IMR-90 (cell line): ENCODE measurements around the gene KIF16B. TPM values are rescaled to one million over a fixed set of nuclear protein-coding genes. Genes with fewer than 3 reads are reported as not detected.

Experiments used
- ATAC-seq: fragments of 200-7000 bp; cut with Tn5 transposase; 2 replicates; pipeline ENCODE4 v1.9.1; 2020; ENCODE audit warnings: low read depth, mild to moderate bottlenecking, moderate library complexity
- BruUV-seq: library from RNA; stranded (reverse); fragments of 400-500 nt; replicated peaks from 2 replicates; lab custom pipeline; 2021; lab: Mats Ljungman, UMichigan
- CTCF ChIA-PET: fragments of 300-600 bp; formaldehyde crosslinking; extraction: SDS; loops from one replicate; lab custom pipeline; 2021; ENCODE audit warnings: antibody characterized with exemption; lab: Yijun Ruan, JAX
- POLR2A ChIA-PET: fragments of 300-600 bp; sonication (Branson Sonifier 250); formaldehyde crosslinking; loops from one replicate; lab custom pipeline; 2022; ENCODE audit warnings: antibody characterized with exemption; ENCODE audit not compliant: unreplicated experiment; lab: Charles Lee
- DNase-seq: peaks from one replicate; pipeline ENCODE4 v3.0.0; 2013
- H2AFZ ChIP-seq: replicated peaks from 2 replicates; pipeline ENCODE3; 2013; ENCODE audit warnings: low read length, mild to moderate bottlenecking; ENCODE audit not compliant: poor library complexity
- H2AK5ac ChIP-seq: 2 replicates; pipeline ENCODE4 v1.6.1; 2013; ENCODE audit warnings: low read depth, low read length, inconsistent platforms
- H2AK9ac ChIP-seq: replicated peaks from 2 replicates; pipeline ENCODE3; 2013; ENCODE audit warnings: mild to moderate bottlenecking, low read depth, low read length, moderate library complexity; ENCODE audit not compliant: poor library complexity
- H2BK120ac ChIP-seq: 2 replicates; pipeline ENCODE4 v1.6.1; 2013; ENCODE audit warnings: low read depth, low read length, inconsistent platforms
- H2BK15ac ChIP-seq: 3 replicates; pipeline ENCODE4 v1.6.1; 2013; ENCODE audit warnings: low read depth, low read length, inconsistent platforms
- H2BK20ac ChIP-seq: 2 replicates; pipeline ENCODE4 v1.6.1; 2013; ENCODE audit warnings: low read depth, mild to moderate bottlenecking, inconsistent platforms, low read length, moderate library complexity
- H2BK5ac ChIP-seq: 2 replicates; pipeline ENCODE4 v1.6.1; 2013; ENCODE audit warnings: mild to moderate bottlenecking, low read depth, low read length, inconsistent platforms; ENCODE audit not compliant: poor library complexity, severe bottlenecking
- H3K14ac ChIP-seq: replicated peaks from 2 replicates; pipeline ENCODE4 v1.6.1; 2013; ENCODE audit warnings: low read depth, low read length, inconsistent platforms
- H3K18ac ChIP-seq: 2 replicates; pipeline ENCODE4 v1.6.1; 2013; ENCODE audit warnings: low read depth, low read length, control low read depth
- H3K23ac ChIP-seq: 2 replicates; pipeline ENCODE4 v1.6.1; 2013; ENCODE audit warnings: low read depth, low read length, inconsistent platforms
- H3K27ac ChIP-seq: 2 replicates; pipeline ENCODE4 v1.5.1; 2013; ENCODE audit warnings: mild to moderate bottlenecking, control low read depth, low read length; ENCODE audit not compliant: insufficient read depth
- H3K27me3 ChIP-seq: 2 replicates; pipeline ENCODE4 v1.6.1; 2013; ENCODE audit warnings: low read length; ENCODE audit not compliant: control insufficient read depth, insufficient read depth
- H3K36me3 ChIP-seq: 2 replicates; pipeline ENCODE4 v1.6.1; 2013; ENCODE audit warnings: low read length, mixed read lengths; ENCODE audit not compliant: control insufficient read depth, insufficient read depth
- H3K4ac ChIP-seq: 2 replicates; pipeline ENCODE4 v1.6.1; 2013; ENCODE audit warnings: low read depth, low read length, inconsistent platforms
- H3K4me1 ChIP-seq: 2 replicates; pipeline ENCODE4 v1.6.1; 2013; ENCODE audit warnings: low read length, mixed read lengths; ENCODE audit not compliant: control insufficient read depth, insufficient read depth
- H3K4me2 ChIP-seq: 2 replicates; pipeline ENCODE4 v1.6.1; 2013; ENCODE audit warnings: low read depth, mild to moderate bottlenecking, control low read depth, low read length, moderate library complexity
- H3K4me3 ChIP-seq: 2 replicates; pipeline ENCODE4 v1.5.1; 2013; ENCODE audit warnings: low read depth, mild to moderate bottlenecking, control low read depth, low read length, moderate library complexity; ENCODE audit not compliant: insufficient read depth
- H3K56ac ChIP-seq: 2 replicates; pipeline ENCODE4 v1.6.1; 2013; ENCODE audit warnings: low read length, inconsistent platforms; ENCODE audit not compliant: insufficient read depth; ENCODE audit errors: extremely low read depth
- H3K79me1 ChIP-seq, 2 experiments: 2 replicates each; pipeline ENCODE4 v1.6.1; 2013; ENCODE audit warnings: low read length in 2 of 2, inconsistent platforms in 1 of 2, low read depth in 1 of 2
- H3K9ac ChIP-seq: 2 replicates; pipeline ENCODE4 v1.6.1; 2013; ENCODE audit warnings: low read depth, low read length, control low read depth
- H3K9me1 ChIP-seq: 2 replicates; pipeline ENCODE4 v1.6.1; 2013; ENCODE audit warnings: low read length, inconsistent platforms; ENCODE audit not compliant: insufficient read depth
- H3K9me3 ChIP-seq: 2 replicates; pipeline ENCODE4 v1.6.1; 2013; ENCODE audit warnings: low read length; ENCODE audit not compliant: control insufficient read depth, insufficient read depth
- H4K20me1 ChIP-seq: 2 replicates; pipeline ENCODE4 v1.6.1; 2013; ENCODE audit warnings: low read length, inconsistent platforms; ENCODE audit not compliant: insufficient read depth
- H4K5ac ChIP-seq: 2 replicates; pipeline ENCODE4 v1.6.1; 2013; ENCODE audit warnings: mild to moderate bottlenecking, low read depth, low read length, control low read depth
- H4K8ac ChIP-seq, 2 experiments: 2 replicates each; pipeline ENCODE4 v1.6.1; 2013; ENCODE audit warnings: low read depth in 2 of 2, low read length in 2 of 2, control low read depth in 1 of 2, inconsistent platforms in 1 of 2
- H4K91ac ChIP-seq: 2 replicates; pipeline ENCODE4 v1.6.1; 2013; ENCODE audit warnings: low read depth, low read length, inconsistent platforms; ENCODE audit not compliant: insufficient read depth
- CEBPB ChIP-seq: IDR thresholded peaks from 2 replicates; pipeline ENCODE4 v1.6.1; 2012; ENCODE audit warnings: low read depth, low read length, improper control_type of control experiment
- CHD1 ChIP-seq: IDR thresholded peaks from 2 replicates; pipeline ENCODE4 v1.6.1; 2012; ENCODE audit warnings: low read depth, low read length, improper control_type of control experiment
- MAFK ChIP-seq: IDR thresholded peaks from 2 replicates; pipeline ENCODE4 v1.6.1; 2012; ENCODE audit warnings: low read depth, low read length, improper control_type of control experiment
- MAZ ChIP-seq: IDR thresholded peaks from 2 replicates; pipeline ENCODE4 v1.6.1; 2012; ENCODE audit warnings: low read depth, mild to moderate bottlenecking, low read length, improper control_type of control experiment, moderate library complexity, borderline replicate concordance
- MXI1 ChIP-seq: IDR thresholded peaks from 2 replicates; pipeline ENCODE4 v1.6.1; 2012; ENCODE audit warnings: low read depth, mild to moderate bottlenecking, low read length, moderate library complexity, borderline replicate concordance
- NFE2L2 ChIP-seq: fragments of 150-350 bp; IDR thresholded peaks from 2 replicates; pipeline ENCODE4 v1.6.1; 2016; ENCODE audit warnings: low read depth, mild to moderate bottlenecking, low read length
- POLR2A ChIP-seq: IDR thresholded peaks from 2 replicates; pipeline ENCODE4 v1.6.1; 2012; ENCODE audit warnings: mild to moderate bottlenecking, low read depth, low read length
- RAD21 ChIP-seq: IDR thresholded peaks from 2 replicates; pipeline ENCODE4 v1.6.1; 2012; ENCODE audit warnings: low read length, improper control_type of control experiment
- SMC3 ChIP-seq: fragments of 150-350 bp; IDR thresholded peaks from 2 replicates; pipeline ENCODE4 v1.6.1; 2016; ENCODE audit warnings: low read depth, mild to moderate bottlenecking, antibody characterized with exemption, low read length, moderate library complexity
- WGBS, 2 experiments: methylation state at CpG; one replicate each; pipeline versions ENCODE4 v1.1.5 to v1.1.7; 2013; ENCODE audit warnings: missing lambda C conversion rate in 2 of 2; ENCODE audit not compliant: insufficient read length in 1 of 2; ENCODE audit errors: extremely low coverage in 2 of 2; 5-methylcytosine and 5-hydroxymethylcytosine counted together
- dilution Hi-C: fragments of 300-500 bp; cut with HindIII; formaldehyde crosslinking; loops from one replicate; pipeline ENCODE4 v1.14.3; 2018; ENCODE audit warnings: low sequenced_read_pairs; ENCODE audit not compliant: unreplicated experiment
- in situ Hi-C: fragments of 300-500 bp; cut with MboI; formaldehyde crosslinking; loops from 3 replicates; pipeline ENCODE4 v1.14.3; 2019; ENCODE audit warnings: low sequenced_read_pairs, inconsistent platforms, mixed read lengths
- intact Hi-C: fragments of 100-400 bp; cut with micrococcal nuclease; formaldehyde crosslinking; loops from 2 replicates; pipeline ENCODE4 v1.10.0; 2022
- polyA plus RNA-seq, 3 experiments: library from polyadenylated mRNA; depleted of rRNA; stranded (reverse); fragments of >200 nt; gene quantifications; 2 replicates each; pipeline ENCODE4 v1.2.3, GENCODE V29; 2012; ENCODE audit warnings: low replicate concordance in 1 of 3
- total RNA-seq: library from RNA; depleted of rRNA; stranded (reverse); fragments of >200 nt; gene quantifications from 2 replicates; pipeline ENCODE4 v1.2.3, GENCODE V29; 2012
- TF ChIP-seq, protein P1 (sequence below): fragments of 150-350 bp; IDR thresholded peaks from 2 replicates; pipeline ENCODE4 v1.6.1; 2017; ENCODE audit warnings: mild to moderate bottlenecking, antibody characterized with exemption, low read length, low read depth

KIF16B gene
- total and polyA plus RNA-seq, 2 of the 4 experiments (the other 2 are of a cell fraction): 4.7 to 10.0 TPM

DNA sequence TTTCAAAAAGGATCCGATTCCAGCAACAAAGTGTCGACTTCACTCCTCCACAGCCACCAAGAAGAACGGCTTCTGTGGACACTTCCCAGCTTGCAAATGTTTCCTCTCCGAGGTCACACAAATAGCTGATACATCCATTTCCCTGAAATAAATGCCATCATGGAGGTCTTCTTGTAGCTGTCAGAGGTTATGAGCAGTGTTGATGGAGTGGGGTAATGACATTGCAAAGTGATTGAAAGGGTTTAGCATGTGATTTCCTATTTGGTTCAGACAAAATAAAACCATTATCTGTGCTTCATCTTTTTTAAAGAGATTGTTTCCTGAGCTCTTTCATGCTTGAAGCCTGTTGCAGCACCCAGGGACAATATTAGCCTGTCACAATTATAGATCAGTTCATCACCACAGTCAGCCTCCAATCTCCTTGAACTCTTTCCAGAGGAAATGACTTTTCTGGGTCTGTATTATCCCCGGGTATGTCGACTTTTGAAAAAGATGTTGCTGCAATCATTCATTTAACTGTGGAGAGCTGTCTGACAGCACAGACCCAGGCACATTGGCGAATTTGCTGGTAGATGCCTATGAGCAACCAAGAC, 16.9 kb upstream of the KIF16B start:
- H3K36me3 ChIP-seq: no peaks in the 10 kb centered on the region
- dilution Hi-C loops: no loop called here
- H4K20me1 ChIP-seq: no peaks in the 10 kb centered on the region
- ATAC-seq (no peak), DNase-seq (no peak)
- no peak overlapping the region for H2BK15ac ChIP-seq
- no TSS peak for BruUV-seq
- H4K91ac ChIP-seq: no peak overlapping the region
- ChIA-PET POLR2A (no interaction called here), CTCF (no interaction called here)
- no peaks in the 10 kb centered on the region for H3K79me1 ChIP-seq
- H3K4me1 ChIP-seq: no peaks in the 10 kb centered on the region
- in situ Hi-C loops: no loop called here
- TF ChIP-seq MXI1 (no peak), MAFK (no peak), CHD1 (no peak), POLR2A (no peak), CEBPB (no peak), SMC3 (no peak), RAD21 (no peak), NFE2L2 (no peak), MAZ (no peak)
- TF ChIP-seq, protein P1, sequence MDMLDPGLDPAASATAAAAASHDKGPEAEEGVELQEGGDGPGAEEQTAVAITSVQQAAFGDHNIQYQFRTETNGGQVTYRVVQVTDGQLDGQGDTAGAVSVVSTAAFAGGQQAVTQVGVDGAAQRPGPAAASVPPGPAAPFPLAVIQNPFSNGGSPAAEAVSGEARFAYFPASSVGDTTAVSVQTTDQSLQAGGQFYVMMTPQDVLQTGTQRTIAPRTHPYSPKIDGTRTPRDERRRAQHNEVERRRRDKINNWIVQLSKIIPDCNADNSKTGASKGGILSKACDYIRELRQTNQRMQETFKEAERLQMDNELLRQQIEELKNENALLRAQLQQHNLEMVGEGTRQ: no peak
- H3K23ac ChIP-seq: no peak overlapping the region
- no peaks in the 10 kb centered on the region for H3K9me1 ChIP-seq
- H3K14ac ChIP-seq: no peak overlapping the region
- no peak overlapping the region for H2BK120ac ChIP-seq
- no peak overlapping the region for H3K56ac ChIP-seq
- no peak overlapping the region for H2AK9ac ChIP-seq
- H3K4ac ChIP-seq: no peak overlapping the region
- H2AFZ ChIP-seq: no peak overlapping the region
- H3K27me3 ChIP-seq: peaks cover 17% of the 10 kb centered on the region
- intact Hi-C loops: no loop called here
- no peak overlapping the region for H3K4me3 ChIP-seq
- WGBS, 2 experiments: 80% methylated on average over 1 of the region's 7 CpGs; no CpG with 5 or more reads in 1 of the 2 experiments
- no peak overlapping the region for H2BK20ac ChIP-seq
- no peak overlapping the region for H4K5ac ChIP-seq
- H3K9me3 ChIP-seq: no peaks in the 10 kb centered on the region
- no peak overlapping the region for H3K4me2 ChIP-seq
- H3K18ac ChIP-seq: no peak overlapping the region
- H3K27ac ChIP-seq: no peak overlapping the region
- H4K8ac ChIP-seq: no peak overlapping the region
- H2BK5ac ChIP-seq: no peak overlapping the region
- no peak overlapping the region for H3K9ac ChIP-seq
- H2AK5ac ChIP-seq: no peak overlapping the region
